Sciatic nerve (tissue), 2 donors: Measurements from ENCODE around the gene STUB1. TPM values are rescaled to one million over a fixed set of nuclear protein-coding genes. Genes with fewer than 3 reads are reported as not detected.

Experiments
- ATAC-seq: fragments of 200-7000 bp; cut with Tn5 transposase; one replicate; pipeline ENCODE4 v1.9.1; 2020; ENCODE audit warnings: mild to moderate bottlenecking, moderate library complexity
- DNase-seq: peaks from one replicate; pipeline ENCODE4 v3.0.0-alpha.2; 2020; ENCODE audit warnings: low spot score
- intact Hi-C: fragments of 100-400 bp; cut with DNase I; formaldehyde crosslinking; loops from one replicate; pipeline ENCODE4 v1.14.2; 2022
- total RNA-seq: library from RNA; stranded (reverse); fragmentation: NEBNext Ultra II Directional; extraction: Animal tissue kit (Norgen Biotek cat#: 25700); gene quantifications from one replicate; pipeline ENCODE4 v1.2.1, GENCODE V29; 2021
- donor health status: DM: no; HTN: no; CAD: no.
- donor health status: DM: no; HTN: no; CAD: no.

Gene STUB1
- total RNA-seq, 1 donor from 2014 or later = 80.2 TPM

DNA sequence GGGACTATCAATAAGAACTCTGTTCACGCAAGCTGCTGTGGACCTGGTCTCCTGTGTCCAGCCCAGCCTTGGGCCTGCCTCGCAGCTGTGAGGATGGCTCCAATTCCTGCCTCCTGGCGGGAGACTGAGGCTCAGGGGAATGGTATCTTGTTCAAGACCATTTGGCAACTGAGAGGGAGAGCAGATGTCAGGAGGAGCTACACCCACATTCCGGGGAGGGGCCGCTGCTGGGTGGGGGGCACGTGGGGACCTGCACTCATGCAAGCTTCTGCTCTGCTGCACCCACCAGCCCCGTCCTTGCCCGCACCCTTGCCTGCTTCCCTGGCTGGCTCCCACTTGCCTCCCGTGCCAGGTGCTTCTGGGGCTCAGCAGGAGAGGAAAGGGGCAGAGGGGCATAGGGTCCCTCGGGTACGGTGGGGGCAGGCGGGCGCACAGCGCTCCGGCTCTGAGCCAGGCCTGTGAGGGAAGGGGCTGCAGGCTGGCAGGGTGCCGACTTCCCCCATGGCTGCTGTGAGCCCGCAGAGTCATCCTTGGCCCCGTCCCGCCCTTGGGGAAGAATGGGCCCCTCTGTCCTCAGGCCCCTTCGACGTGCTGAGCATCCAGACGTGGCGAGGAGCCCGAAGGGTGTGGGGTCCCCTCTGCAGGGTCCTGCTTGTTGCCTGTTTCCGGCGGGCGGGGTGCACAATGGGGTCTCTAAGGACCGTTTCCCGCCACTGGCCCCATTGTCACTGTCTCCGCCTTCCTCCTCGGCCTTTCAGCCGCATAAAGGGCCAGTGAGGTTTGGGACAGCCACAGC, 37.4 kb downstream of the STUB1 start:
- intact Hi-C loops = no loop called here
- ATAC-seq (no peak), DNase-seq (no peak)

DNA sequence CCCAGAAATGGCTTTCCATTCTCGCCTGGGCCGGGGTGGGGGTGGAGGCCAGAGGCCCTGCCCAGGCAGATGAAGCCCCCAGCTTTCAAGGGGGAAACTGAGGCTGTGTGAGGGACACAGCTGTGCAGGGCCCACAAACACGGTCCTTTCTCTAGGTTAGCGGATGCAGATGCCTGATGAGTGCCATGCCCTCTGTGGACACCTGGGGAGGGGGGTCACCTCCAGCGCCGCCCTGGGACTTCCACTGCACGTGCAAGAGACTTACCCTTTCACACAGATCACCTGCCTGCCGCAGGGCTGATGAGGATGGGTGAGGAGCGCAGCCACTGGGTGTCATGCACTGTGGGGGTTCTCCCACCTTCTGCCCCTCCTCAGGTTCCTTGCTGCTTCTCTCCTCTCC, 38.2 kb downstream of the STUB1 start:
- no peak for ATAC-seq
- intact Hi-C loops = no loop called here

DNA sequence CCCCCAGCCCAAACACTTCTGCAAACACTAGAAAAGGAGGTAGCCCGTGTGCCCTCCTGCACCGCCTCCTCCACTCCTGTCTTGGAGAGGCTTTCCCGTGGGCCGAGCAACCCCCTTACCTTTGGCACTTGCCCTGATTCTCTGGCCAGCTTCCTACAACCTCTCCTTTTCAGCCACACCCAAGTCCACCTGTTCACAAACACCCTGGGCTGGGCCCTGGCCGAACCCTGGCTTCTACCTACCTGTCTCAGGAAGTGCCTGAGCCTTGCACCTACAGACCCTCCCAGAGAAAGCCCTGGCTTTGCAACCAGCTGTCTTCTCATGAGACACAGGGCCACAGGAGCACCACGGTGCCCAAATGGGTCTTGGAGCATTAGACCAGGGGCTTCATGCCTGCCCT, 38.7 kb downstream of the STUB1 start:
- ATAC-seq (no peak), DNase-seq (no peak)
- intact Hi-C loops = no loop called here

More for the DNA sequence above, 38.2 kb downstream of the STUB1 start:
- no peak for DNase-seq

DNA sequence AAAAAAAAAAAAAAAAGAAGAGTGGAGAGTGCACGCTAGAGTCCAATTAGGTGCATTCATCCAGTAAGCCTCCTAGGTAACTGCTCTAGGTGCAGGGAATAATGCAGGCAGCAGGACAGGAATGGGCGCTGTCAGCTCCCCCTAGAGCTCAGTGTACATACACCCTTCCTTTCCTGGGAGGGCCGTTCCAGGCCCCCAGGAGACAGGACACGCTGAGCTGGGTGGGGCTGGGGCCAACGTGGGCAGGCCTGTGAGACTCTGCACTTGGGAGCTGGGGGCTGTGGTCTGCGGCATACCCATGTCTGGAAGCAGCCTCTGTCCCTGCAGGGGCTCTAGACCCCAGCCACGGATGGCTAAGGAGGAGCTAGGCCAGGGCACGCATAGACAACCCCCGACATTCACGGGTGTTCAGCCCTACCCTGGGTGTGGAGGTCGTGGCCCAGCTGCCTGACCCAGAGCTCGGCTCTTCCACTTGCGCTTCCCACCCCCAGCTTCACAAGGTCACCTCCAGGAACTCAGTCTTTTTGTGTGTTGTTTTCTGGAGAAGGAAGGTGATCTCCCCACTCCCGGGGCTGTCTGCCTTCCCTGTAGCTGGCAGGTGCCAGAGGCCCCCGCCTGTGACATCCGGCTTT, 39.7 kb downstream of the STUB1 start:
- DNase-seq (no peak), ATAC-seq (peak; percentile 4)
- intact Hi-C loops = no loop called here

DNA sequence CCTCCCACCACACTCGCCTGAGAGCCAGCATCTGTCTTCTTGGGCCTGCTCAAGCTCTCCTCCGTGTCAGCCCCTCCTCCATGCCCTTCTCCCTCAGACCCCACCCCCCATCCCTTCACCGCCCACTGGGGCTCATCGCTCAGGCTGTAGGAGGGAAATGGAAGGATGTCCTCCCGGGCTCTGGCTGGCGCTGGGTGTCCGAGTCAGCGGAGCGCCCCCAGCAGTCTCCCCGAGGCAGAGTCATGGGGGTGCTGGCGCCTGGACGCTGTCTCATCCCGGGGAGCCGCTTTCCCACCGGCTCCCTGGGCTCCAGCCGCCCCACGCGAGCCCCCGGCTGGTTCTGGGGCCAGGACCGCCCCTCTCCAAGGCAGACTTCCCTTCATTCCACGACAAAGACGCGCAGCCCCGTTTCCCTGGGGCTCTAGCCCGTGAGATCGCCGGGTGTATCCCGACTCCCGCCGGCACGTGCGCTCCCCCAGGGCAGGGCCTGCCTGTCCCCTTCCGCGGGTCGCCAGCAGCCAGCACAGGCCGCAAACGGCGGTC, 40.3 kb downstream of the STUB1 start:
- DNase-seq = peak; percentile 78
- ATAC-seq = peak; percentile 44

DNA sequence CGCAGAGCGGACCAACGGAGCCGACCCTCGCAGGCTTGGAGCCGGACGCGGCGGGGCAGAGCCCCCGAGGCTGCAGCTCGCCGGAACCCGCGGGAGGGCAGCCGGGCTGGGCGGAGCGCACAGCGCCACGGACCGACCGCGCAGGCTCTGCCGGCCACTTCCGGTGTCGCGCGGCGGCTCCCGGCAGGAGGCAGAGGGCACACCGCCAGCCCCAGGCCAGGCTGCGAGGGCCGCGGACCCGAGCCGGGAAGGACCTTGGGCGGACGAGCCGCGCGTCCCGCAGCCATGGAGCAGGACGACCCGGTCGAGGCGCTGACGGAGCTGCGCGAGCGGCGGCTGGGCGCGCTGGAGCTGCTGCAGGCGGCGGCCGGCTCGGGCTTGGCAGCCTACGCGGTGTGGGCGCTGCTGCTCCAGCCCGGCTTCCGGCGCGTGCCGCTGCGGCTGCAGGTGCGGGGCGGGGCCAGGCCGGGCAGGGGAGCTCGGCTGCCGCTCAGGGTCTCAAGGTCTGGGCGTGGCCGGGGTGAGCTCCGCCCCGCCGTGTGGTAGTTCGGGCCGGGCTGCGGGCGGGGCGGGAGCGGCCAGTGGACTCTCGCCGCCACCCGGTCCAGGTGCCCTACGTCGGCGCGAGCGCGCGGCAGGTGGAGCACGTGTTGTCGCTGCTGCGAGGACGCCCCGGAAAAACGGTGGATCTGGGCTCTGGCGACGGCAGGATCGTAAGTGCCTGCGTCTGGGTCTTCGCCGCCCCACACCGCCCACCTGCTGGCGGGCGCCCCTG, 41.0 kb downstream of the STUB1 start, which contains the start of gene ANTKMT:
TSS of gene ANTKMT (plus strand) at position 157 of the 775 bp plus-strand sequence. CDS start at position 286, 129 bp downstream.
- ATAC-seq (peak; percentile 65), DNase-seq (peak; percentile 86)
- intact Hi-C loops = no loop called here

More for the DNA sequence above, 40.3 kb downstream of the STUB1 start:
- intact Hi-C loops = no loop called here

DNA sequence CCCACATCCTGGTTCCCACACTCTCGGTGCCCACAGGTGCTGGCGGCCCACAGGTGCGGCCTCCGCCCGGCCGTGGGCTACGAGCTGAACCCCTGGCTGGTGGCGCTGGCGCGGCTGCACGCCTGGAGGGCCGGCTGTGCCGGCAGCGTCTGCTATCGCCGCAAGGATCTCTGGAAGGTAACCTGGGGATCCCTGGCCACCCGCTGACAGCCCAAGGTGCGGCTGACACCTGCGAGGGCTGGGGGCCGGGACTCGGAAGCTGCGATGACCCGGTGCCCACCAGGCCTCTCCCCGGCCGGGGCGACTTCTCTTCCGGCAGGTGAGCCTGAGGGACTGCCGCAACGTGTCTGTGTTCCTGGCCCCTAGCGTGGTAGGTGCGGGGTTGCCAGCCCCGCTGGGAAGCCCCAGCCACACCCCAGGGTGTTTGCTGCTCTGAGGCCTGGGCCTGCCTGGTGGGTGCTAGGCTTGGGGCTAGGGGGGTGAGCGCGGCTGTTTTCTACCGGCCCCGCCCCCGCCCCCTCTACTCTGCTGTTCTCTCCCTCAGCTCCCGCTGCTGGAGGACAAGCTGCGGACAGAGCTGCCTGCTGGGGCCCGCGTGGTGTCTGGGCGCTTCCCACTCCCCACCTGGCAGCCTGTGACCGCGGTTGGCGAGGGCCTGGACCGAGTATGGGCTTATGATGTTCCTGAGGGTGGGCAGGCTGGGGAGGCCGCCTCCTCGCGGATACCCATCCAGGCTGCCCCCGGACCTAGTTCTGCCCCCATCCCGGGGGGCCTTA, 41.7 kb downstream of the STUB1 start:
- DNase-seq = no peak
- intact Hi-C loops = no loop called here
- ATAC-seq = no peak

DNA sequence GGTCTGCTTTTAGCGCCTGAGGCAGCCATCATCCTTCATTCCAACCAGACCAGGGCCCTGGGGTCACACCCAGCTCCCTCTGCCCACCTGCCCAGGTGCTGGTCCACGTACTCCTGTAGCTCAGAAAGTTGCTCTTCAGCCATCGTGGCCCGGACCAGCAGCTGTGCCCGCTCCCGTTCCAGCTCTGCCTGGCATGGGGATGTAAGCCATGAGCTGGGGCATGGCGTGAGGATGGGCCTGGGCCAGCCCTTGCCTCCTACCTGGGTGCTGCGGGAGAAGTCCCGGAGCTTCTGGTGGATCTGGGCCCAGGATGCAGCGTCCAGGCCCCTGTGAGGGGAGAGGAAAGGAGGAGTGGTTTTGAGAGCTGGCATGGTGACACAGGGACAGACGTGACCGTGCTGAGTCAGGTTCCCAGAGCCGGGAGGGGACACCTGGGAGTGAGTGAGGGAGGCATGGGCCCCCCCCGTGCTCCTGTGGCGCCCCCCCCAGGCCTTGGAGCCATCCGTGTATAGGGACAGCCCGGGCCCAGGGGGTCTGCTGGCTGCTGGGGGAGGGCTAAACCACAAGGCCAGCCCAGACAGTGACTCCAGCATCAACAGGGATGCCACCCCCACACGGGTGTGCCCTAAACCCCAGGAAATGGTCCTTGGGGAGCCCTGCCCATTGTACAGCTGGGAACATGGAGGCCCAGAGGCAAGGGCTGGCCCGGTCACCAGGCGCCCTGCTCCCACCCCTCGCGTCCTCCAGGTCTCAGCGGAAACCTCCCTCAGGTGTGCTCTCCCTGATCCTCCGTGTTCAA, 42.8 kb downstream of the STUB1 start:
- no peak for DNase-seq
- intact Hi-C loops = no loop called here
- ATAC-seq = no peak

DNA sequence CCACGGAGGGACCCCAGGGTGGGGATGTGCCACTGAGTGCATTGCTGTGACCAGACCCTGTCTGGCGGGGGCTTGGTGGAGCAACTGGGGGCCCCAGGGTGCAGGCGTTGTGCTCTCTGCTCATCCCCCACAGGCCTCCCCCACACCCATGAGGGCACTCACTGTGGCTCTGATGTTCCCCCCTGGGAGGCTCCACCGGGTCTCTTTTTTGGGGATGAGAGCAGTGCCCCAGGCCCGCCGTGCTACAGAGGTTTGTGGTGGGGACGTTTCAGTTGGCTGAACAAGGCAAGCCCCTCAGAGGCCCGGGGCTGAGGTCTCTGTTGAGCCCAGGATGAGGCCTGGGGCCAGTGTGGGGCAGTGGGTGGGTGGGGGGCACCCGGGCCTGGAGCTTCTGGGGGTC, 43.5 kb downstream of the STUB1 start:
- intact Hi-C loops = no loop called here
- ATAC-seq (no peak), DNase-seq (no peak)

DNA sequence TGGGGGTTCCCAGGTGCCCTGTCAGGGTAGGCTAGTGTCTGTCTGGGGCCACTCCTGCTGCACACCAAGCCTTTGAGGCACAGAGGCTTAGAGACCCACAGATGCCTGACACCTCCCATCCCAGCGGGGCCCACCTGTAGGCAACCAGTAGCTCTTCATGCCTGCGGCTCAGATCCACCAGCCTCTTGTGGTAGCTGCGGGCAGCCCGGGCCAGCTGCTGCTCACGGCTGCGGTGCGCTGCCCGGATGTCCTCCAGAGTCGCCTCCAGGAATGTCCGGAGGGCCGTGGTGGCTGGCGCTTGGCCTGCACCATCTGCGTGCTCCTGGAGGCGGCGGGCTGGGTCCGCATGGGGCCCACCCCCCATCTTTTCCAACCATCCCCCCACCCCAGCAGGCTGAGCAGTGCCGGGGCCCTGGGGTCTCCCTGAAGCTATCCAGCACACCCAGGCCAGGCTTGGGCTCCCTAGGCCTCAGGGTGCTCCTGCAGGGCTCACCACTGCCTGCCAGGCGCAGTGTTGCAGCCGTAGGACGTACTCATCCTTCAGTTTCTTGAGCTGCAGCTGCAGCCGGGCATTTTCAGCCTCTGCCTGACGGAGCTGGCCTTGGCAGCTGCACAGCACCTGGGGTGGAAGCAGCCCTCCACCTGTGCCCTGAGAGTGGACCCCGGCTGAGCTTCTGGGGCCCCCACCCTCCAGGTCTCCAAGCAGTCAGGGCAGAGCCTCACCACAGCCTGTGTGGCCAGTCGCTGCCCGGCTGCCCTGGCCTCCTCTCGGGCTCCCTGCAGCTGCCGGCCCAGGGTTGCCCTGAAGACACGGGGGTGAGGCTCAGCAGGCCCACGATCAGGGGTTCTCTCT, 44.2 kb downstream of the STUB1 start:
- intact Hi-C loops = no loop called here
- DNase-seq = no peak
- no peak for ATAC-seq

DNA sequence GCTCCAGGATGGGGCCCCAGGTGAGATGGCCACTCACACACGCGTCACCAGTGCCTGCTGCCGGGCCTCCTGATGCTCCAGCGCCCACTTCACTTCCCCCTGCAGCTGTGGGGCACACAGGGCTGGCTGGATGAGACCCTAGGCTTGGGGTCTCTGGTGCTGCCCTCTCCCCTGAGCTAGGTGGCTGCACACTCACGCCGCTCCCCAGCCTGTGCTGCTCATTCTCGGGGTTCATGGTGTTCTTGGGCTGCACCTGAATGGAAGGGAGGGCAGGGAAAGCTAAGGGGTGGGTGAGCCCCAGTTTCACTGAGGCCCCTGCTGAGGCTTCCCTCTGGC, 44.8 kb downstream of the STUB1 start:
- intact Hi-C loops = no loop called here
- ATAC-seq (no peak), DNase-seq (no peak)

DNA sequence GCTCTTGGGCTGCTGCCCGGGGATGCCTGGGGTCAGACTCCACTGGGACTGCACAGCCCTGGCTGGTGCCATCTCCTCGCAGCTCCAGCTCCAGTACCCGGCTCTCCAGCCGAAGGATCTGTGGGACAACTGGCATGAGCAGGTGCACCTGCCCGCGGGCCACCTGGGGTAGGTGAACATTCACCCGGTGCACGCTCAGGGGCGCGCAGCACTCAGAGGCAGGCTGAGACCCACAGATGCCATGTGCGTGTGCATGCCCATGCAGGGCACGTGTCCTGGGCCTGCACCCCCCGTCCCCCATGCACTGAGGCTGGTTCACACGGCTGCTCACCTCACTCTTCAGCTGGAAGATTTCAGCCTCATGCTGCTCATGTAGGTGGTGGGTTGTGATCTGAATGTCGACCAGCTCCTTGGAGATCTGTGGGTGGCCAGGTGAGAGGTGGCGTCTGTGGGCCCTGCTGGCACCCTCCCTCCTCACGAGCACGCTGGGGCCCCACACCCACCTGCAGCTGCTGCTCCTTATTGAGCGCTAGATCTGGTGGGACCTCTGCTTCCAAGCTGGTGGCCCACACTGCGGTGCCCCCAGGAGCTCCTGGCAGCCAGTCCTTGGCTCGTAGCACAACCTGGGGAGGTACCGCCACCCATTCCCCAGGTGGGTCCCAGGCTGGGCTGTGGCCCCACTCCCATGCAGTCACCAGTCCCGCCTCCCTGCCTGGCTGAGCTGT, 45.4 kb downstream of the STUB1 start:
- DNase-seq = no peak
- ATAC-seq = no peak
- intact Hi-C loops = no loop called here

DNA sequence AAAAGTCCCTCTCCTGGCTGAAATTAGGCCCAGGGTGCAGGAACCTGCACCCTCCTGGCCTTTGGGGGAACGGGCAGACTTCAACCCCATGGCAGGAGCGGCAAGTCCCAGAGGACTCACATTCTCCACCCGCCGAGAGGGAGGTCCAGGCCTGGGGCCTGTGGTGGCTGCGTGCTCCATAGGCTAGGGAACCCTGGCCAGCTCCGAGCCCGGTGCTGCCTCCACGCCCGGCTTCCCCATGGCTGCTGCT, 45.9 kb downstream of the STUB1 start:
- no peak for DNase-seq
- no peak for ATAC-seq
- intact Hi-C loops = no loop called here

DNA sequence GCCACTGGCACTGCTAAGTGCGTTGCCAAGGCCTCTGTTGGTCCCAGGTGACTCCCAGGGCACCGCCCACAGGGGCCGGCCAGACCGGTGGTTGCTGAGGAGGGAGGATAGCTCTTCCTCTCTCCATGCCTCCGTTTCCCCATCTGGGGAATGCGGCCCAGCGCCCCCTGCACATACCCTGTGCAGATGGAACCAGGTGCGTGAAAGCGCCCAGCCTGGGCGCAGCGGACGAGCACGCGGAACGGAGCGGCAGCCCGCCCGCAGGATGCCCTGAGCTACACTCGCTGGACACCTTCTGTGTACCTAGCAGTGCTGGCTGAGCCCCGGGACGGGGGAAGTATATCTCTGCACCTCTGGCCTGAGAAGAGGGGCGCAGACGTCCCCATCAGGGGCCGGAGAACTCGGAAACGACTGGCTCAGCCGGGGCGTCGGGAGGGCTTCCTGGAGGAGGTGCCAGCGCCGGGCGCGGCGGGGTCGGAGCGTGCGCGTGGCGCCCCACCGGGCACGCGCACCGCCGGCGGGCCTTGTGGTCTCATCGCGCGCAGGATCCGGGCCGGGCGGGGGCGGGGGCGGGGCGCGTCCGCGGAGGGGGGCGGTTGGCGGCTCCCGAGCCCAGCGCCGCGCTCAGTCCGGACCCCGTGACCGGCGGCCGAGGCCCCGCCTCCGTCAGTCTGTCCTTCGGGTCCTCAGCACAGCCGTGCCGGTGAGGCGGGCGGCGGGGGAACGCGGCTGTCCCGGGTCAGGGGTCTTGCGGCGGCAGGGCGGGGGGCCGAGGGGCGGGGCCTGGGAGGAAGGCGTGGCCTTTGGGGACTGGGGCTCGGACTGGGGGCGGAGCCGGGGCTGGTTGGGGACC, 46.5 kb downstream of the STUB1 start, which contains the start of the genes CCDC78 and HAGHL:
TSS of gene CCDC78 (minus strand) at position 6 of the 853 bp plus-strand sequence. CDS start 76 bp downstream, outside the sequence.
TSS of gene HAGHL (plus strand) at position 669 of the 853 bp plus-strand sequence. CDS start 404 bp downstream, outside the sequence.
- DNase-seq (peak; percentile 84), ATAC-seq (no peak)
- intact Hi-C loops = no loop called here

DNA sequence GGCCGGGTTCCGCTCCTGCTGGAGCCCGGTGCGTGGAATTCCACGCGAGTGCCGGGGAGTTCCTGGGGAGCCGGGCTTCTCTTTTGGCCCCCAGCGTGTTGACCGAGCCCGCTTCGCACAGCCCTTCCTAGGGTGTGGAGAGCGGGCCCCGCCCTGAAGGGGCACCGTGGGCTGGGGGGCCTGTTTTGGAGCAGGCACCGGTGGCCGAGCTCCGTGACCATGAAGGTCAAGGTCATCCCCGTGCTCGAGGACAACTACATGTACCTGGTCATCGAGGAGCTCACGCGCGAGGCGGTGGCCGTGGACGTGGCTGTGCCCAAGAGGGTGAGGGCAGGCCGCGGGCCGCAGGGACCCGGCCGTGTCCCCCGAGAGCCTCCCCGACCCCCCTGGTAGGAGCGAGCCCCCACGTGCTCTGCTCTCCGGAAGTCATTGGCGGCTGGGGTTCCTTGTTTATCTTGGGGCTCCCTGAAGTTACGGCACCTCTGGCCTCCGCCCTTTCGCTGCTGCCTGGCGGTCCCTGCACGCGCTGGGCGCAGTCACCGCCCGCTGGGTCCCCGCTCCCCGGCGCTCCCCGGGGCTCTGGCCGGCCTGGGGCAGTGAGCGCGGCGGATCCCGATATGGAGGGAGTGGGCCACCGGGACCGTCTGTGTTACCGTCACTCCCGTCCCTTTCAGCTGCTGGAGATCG, 47.2 kb downstream of the STUB1 start:
- DNase-seq (no peak), ATAC-seq (no peak)
- intact Hi-C loops = no loop called here
